ENCODE measurements around the gene FAM171A1. TPM values are rescaled to one million over a fixed set of nuclear protein-coding genes. Genes with fewer than 3 reads are reported as not detected.

FAM171A1 gene
- total and polyA plus RNA-seq, 2 of the 13 experiments (the other 11 are each of a cell fraction or from before 2014, with no cell fraction given): 21.5 to 34.7 TPM

- TF ChIP-seq ZNF260 (CRISPR knock-in tag; IDR thresholded peaks at IDR 0.05; ENCODE audit: borderline replicate concordance, low read depth) (no peak), DPF2 (CRISPR knock-in tag; IDR thresholded peaks at IDR 0.05; ENCODE audit: borderline replicate concordance, low read depth) (no peak)
Measured at GRCh38 chr10:15341502-15342128, 29.5 kb downstream of the FAM171A1 start (continued).

DNA sequence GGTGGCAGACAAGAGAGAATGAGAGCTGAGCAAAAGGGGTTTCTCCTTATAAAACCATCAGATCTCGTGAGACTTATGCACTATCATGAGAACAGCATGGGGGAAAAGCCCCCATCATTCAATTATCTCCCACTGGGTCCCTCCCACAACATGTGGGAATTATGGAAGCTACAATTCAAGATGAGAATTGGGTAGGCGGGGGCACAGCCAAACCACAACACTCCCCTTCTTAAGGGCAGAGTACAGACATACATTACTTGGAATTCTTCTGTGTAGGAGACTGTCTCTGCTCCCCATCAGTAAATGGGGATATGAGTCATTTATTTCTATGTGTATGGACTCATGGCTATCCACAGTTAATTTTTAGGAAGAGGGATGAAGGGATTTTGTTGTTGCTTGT lies 31.2 kb downstream of the FAM171A1 start:
- in situ Hi-C loops (cut with HindIII; ENCODE audit: extremely low pct_ligation_motif_present, low pct_unique_long_range_greater_than_20kb): no loop called here
- BruUV-seq (replicated peaks): no TSS peak
- H3K27me3 ChIP-seq (ENCODE audit: control insufficient read depth in 1 of 2, insufficient read depth in 2 of 2, low read length in 2 of 2): no peaks in the 10 kb centered on the region
- H3K27ac ChIP-seq (ENCODE audit: extremely low read length, insufficient read depth, low read length): no peak overlapping the region
- FAIRE-seq: no peak
- peaks cover 0 to 2% of the 10 kb centered on the region in 2 experiments; a peak in 2 of 5 replicates for H3K36me3 ChIP-seq (replicated peaks in 1 of 2; ENCODE audit: control insufficient read depth in 1 of 2, insufficient read depth in 2 of 2, low read length in 2 of 2)
- peaks cover 90% of the 10 kb centered on the region for H3K4me1 ChIP-seq (ENCODE audit: insufficient read depth, low read length)
- no peak overlapping the region for H3K4me2 ChIP-seq (ENCODE audit: low read depth, low read length)
- ChIA-PET CTCF (ENCODE audit: low intra/inter-chr PET ratio, low total read pairs) (no interaction called here), POLR2A (no interaction called here)
- intact Hi-C loops (cut with micrococcal nuclease; ENCODE audit: unreplicated experiment): loop anchor here (10.0 kb wide), 1 partner anchor 175 kb away; the partner anchor contains the start of gene NMT2
- DNase-seq (ENCODE audit: low spot score): no peak
- peaks cover 85% of the 10 kb centered on the region for H3K79me2 ChIP-seq (ENCODE audit: insufficient read depth, low read length)
- TF ChIP-seq ARNTL (CRISPR knock-in tag; IDR thresholded peaks at IDR 0.05): no peak
- no peak for TF ChIP-seq ZNF501 (CRISPR knock-in tag; IDR thresholded peaks at IDR 0.05)
- TF ChIP-seq BRD4 (CRISPR knock-in tag; IDR thresholded peaks at IDR 0.05): no peak
- TF ChIP-seq ETV5 (CRISPR knock-in tag; IDR thresholded peaks at IDR 0.05; ENCODE audit: borderline replicate concordance): no peak
- TF ChIP-seq TBL1XR1 (IDR thresholded peaks at IDR 0.05; ENCODE audit: borderline replicate concordance, low read length, partially characterized antibody): no peak
- no peak for TF ChIP-seq ZNF549 (CRISPR knock-in tag; IDR thresholded peaks at IDR 0.05)
- TF ChIP-seq, protein P1, sequence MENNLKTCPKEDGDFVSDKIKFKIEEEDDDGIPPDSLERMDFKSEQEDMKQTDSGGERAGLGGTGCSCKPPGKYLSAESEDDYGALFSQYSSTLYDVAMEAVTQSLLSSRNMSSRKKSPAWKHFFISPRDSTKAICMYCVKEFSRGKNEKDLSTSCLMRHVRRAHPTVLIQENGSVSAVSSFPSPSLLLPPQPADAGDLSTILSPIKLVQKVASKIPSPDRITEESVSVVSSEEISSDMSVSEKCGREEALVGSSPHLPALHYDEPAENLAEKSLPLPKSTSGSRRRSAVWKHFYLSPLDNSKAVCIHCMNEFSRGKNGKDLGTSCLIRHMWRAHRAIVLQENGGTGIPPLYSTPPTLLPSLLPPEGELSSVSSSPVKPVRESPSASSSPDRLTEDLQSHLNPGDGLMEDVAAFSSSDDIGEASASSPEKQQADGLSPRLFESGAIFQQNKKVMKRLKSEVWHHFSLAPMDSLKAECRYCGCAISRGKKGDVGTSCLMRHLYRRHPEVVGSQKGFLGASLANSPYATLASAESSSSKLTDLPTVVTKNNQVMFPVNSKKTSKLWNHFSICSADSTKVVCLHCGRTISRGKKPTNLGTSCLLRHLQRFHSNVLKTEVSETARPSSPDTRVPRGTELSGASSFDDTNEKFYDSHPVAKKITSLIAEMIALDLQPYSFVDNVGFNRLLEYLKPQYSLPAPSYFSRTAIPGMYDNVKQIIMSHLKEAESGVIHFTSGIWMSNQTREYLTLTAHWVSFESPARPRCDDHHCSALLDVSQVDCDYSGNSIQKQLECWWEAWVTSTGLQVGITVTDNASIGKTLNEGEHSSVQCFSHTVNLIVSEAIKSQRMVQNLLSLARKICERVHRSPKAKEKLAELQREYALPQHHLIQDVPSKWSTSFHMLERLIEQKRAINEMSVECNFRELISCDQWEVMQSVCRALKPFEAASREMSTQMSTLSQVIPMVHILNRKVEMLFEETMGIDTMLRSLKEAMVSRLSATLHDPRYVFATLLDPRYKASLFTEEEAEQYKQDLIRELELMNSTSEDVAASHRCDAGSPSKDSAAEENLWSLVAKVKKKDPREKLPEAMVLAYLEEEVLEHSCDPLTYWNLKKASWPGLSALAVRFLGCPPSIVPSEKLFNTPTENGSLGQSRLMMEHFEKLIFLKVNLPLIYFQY (CRISPR knock-in tag; IDR thresholded peaks at IDR 0.05; ENCODE audit: borderline replicate concordance): no peak
- TF ChIP-seq ZNF569 (CRISPR knock-in tag; IDR thresholded peaks at IDR 0.05; ENCODE audit: borderline replicate concordance): no peak
- H3K9ac ChIP-seq (ENCODE audit: insufficient read depth, low read depth, low read length): no peak overlapping the region
- no peak for ATAC-seq
- H2AFZ ChIP-seq (ENCODE audit: low read length): no peak overlapping the region
- 100% methylated on average over 2 of the region's 2 CpGs for WGBS (ENCODE audit: low lambda C conversion rate)
- H3K9me3 ChIP-seq (ENCODE audit: low read length): no peaks in the 10 kb centered on the region
- no peak overlapping the region for H3K4me3 ChIP-seq (replicated peaks in 1 of 3; ENCODE audit: insufficient read depth in 1 of 3, low read depth in 2 of 3, low read length in 3 of 3)
- H4K20me1 ChIP-seq (ENCODE audit: insufficient read depth, low read length): no peaks in the 10 kb centered on the region
